Endothelial cell (in vitro differentiated cells): ENCODE data around the gene AKAP7. TPM values are rescaled to one million over a fixed set of nuclear protein-coding genes. Genes with fewer than 3 reads are reported as not detected.

ENCODE experiments used
- DNase-seq: peaks from one replicate; pipeline ENCODE4 v3.0.0; 2021; ENCODE audit warnings: low spot score
- H3K27ac Mint-ChIP-seq: one replicate; pipeline ENCODE4 v1.8.0; 2021; ENCODE audit warnings: mixed read lengths, inconsistent platforms; ENCODE audit not compliant: unreplicated experiment
- H3K27me3 Mint-ChIP-seq: one replicate; pipeline ENCODE4 v1.8.0; 2021; ENCODE audit warnings: mild to moderate bottlenecking, moderate library complexity, mixed read lengths, inconsistent platforms; ENCODE audit not compliant: unreplicated experiment
- H3K36me3 Mint-ChIP-seq: one replicate; pipeline ENCODE4 v1.8.0; 2021; ENCODE audit warnings: mild to moderate bottlenecking, low read depth, mixed read lengths, inconsistent platforms; ENCODE audit not compliant: unreplicated experiment
- H3K4me1 Mint-ChIP-seq: one replicate; pipeline ENCODE4 v1.8.0; 2021; ENCODE audit warnings: mild to moderate bottlenecking, mixed read lengths, inconsistent platforms; ENCODE audit not compliant: unreplicated experiment
- H3K4me3 Mint-ChIP-seq: one replicate; pipeline ENCODE4 v1.8.0; 2021; ENCODE audit warnings: mild to moderate bottlenecking, mixed read lengths, inconsistent platforms; ENCODE audit not compliant: unreplicated experiment
- H3K9me3 Mint-ChIP-seq: one replicate; pipeline ENCODE4 v1.8.0; 2021; ENCODE audit warnings: mixed read lengths, inconsistent platforms; ENCODE audit not compliant: unreplicated experiment
- CTCF ChIP-seq: fragments of 200-600 bp; sonication (generic); IDR thresholded peaks from one replicate; pipeline ENCODE4 v1.5.0; 2021; ENCODE audit warnings: antibody characterized with exemption; ENCODE audit not compliant: unreplicated experiment
- total RNA-seq: library from RNA; stranded (reverse); fragmentation: NEBNext Ultra II Directional; extraction: Animal tissue kit (Norgen Biotek cat#: 25700); gene quantifications from one replicate; pipeline ENCODE4 v1.2.1, GENCODE V29; 2021; ENCODE audit not compliant: unreplicated experiment

AKAP7 gene
- total RNA-seq, 1 donor from 2014 or later: 5.2 TPM

DNA sequence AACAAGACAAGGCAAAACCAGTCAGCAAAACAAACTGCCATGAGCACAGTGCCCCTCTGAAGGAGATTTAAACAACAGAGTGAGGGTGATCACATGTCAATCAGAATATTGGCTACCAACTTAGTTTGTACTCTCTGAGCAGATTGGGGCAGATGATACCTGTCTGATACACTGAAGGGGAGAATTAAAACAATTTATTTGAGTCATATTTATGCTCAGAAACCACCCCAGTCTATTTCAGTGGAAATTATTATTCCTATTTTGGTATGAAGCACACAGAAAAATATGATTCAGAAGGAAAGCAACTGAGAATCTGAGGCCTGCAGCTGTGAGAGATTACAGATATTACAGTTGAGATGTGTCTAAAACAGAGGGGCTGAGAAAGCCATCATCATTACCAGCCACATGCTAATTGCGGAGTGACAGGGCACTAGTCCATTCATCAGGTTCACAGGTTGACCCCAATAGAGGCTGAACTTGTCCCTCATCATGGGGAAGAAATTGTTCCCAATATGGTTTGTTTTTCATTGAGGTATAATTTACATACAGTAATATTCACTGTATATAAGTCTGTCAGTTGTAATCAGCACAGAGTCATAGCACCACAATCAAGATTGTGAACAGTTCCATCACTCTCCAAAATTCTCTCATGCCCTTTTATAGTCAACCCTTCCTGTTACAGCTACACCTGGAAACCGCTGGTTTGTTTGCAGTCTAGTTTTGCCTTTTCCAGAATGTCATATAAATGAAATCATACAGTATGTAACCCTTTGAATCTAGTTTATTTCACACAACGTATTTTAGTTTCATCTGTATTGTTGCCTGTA, 134.5 kb downstream of the AKAP7 start:
- H3K27me3 Mint-ChIP-seq: no peaks in the 10 kb centered on the region
- no peak for DNase-seq
- H3K9me3 Mint-ChIP-seq: no peaks in the 10 kb centered on the region
- no peak for TF ChIP-seq CTCF
- H3K4me3 Mint-ChIP-seq: no peak overlapping the region
- H3K4me1 Mint-ChIP-seq: peaks cover 3% of the 10 kb centered on the region
- H3K36me3 Mint-ChIP-seq: peaks cover 4% of the 10 kb centered on the region
- no peak overlapping the region for H3K27ac Mint-ChIP-seq

DNA sequence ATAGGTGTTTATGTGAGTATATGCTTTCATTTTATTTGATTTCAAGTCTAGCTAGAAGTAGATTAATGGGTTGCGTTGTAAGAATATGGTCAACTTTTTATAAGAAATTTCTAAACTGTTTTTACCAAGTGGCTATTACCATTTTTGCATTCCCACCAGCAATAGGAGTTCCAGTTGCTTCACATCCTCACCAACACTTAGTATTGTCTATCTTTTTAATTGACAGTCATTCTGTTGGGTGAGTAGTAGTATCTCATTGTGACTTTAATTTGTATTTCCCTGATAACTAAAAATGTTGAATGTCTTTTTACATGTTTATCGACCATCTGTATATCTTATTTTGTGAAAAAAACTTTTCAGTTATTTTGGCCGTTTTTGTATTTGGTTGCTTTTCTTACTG, 135.3 kb downstream of the AKAP7 start:
- TF ChIP-seq CTCF: no peak
- Mint-ChIP-seq H3K27ac (no peak overlapping the region), H3K4me3 (no peak overlapping the region), H3K4me1 (peaks cover 3% of the 10 kb centered on the region), H3K27me3 (no peaks in the 10 kb centered on the region), H3K36me3 (peaks cover 4% of the 10 kb centered on the region), H3K9me3 (no peaks in the 10 kb centered on the region)
- DNase-seq: no peak

DNA sequence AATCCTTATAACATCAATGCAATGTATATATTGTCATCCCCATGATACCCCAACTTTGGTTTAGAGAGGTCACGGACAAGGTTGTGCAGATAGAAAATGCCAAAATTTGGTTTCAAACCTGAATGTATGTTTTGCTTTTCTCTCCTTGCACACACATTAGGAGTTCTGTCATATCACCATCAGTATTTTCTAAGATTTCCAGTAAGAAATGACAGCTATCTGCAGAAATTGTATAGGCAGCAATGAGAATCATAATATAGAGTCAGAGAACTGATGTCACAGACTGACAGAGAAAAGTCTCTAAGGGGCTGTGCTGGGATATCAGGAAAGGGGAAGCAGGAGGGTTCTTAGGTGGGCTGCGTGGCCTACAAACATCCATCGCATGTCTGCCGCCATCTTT, 140.0 kb downstream of the AKAP7 start:
- H3K27ac Mint-ChIP-seq: no peak overlapping the region

DNA sequence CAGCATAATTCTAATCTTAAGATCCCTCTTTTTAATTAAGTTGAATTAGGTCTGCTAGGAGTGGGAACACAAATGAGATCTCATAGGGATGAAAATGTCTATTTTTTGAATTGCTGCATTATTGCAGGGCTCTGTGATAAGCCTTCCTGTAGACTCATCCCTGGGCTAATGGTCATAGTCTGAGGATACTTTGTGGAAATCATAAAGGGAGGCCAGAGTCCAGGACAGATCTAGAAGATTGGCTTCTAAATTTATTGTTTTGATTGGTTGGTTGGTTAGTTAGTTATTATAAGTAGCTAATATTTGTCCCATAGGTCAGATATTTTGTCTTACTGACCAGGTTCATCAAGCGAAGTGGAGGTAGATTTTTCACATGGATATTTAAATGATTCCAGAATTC, 142.3 kb downstream of the AKAP7 start:
- H3K4me1 Mint-ChIP-seq: peaks cover 17% of the 10 kb centered on the region
- no peaks in the 10 kb centered on the region for H3K27me3 Mint-ChIP-seq
- no peak overlapping the region for H3K27ac Mint-ChIP-seq
- no peaks in the 10 kb centered on the region for H3K9me3 Mint-ChIP-seq
- no peak for TF ChIP-seq CTCF
- H3K36me3 Mint-ChIP-seq: no peaks in the 10 kb centered on the region
- H3K4me3 Mint-ChIP-seq: no peak overlapping the region
- DNase-seq: no peak

More for the DNA sequence above, 140.0 kb downstream of the AKAP7 start:
- H3K36me3 Mint-ChIP-seq: peaks cover 4% of the 10 kb centered on the region
- H3K27me3 Mint-ChIP-seq: no peaks in the 10 kb centered on the region
- H3K4me1 Mint-ChIP-seq: peaks cover 1% of the 10 kb centered on the region
- no peak for DNase-seq
- TF ChIP-seq CTCF: no peak
- H3K9me3 Mint-ChIP-seq: no peaks in the 10 kb centered on the region
- H3K4me3 Mint-ChIP-seq: no peak overlapping the region

DNA sequence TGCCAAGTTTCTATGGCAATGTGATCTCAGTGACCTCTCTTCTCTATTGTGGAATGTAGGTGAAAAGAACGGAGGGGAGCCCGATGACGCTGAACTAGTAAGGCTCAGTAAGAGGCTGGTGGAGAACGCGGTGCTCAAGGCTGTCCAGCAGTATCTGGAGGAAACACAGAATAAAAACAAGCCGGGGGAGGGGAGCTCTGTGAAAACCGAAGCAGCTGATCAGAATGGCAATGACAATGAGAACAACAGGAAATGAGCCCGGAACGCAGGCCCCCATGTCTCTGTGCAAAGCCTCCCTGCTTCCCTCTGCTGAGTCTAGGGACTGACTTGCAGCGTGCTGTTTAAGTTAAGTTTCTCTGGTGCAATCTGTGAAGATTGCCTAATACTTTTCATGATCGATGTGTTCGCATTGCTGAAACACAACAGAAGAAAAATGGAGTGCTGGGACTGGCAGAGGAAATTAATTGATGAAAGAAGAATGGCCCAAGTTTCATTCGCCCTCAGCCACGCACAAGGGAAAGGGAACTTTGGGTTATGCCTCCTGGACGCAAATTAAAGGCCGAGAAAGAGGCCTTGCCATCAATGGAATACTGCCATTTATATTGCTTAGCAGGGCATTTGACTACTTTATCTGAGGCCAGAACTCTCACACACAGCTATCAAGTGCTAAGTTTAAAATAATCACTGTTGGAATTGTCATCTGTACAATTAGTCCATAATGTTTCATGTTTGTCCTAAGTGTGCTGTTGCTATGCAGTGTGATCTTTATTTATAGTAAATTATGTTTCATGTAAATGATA, 146.4 kb downstream of the AKAP7 start:
- Mint-ChIP-seq H3K27ac (peak overlapping the region; percentile 90), H3K9me3 (no peaks in the 10 kb centered on the region), H3K36me3 (no peaks in the 10 kb centered on the region), H3K27me3 (no peaks in the 10 kb centered on the region), H3K4me1 (peaks cover 20% of the 10 kb centered on the region), H3K4me3 (no peak overlapping the region)
- TF ChIP-seq CTCF: no peak
- DNase-seq: peak; percentile 60
